Breast epithelium (tissue), 3 donors: ENCODE data around the gene TPRG1L.

Experiments used
- CTCF ChIP-seq, 3 donors: fragments of 450-650 bp; IDR thresholded peaks; one replicate each; pipeline ENCODE4 v1.5.1; 2016 to 2017; ENCODE audit warnings: antibody characterized with exemption in 3 of 3, mild to moderate bottlenecking in 3 of 3, moderate library complexity in 3 of 3
- POLR2A ChIP-seq: fragments of 450-650 bp; IDR thresholded peaks from one replicate; pipeline ENCODE4 v1.6.1; 2016; ENCODE audit warnings: antibody characterized with exemption, mild to moderate bottlenecking, moderate library complexity
- POLR2AphosphoS5 ChIP-seq, 3 donors: sonication (generic); formaldehyde crosslinking; IDR thresholded peaks; one replicate each; pipeline ENCODE4 v1.6.1; 2017; ENCODE audit warnings: antibody characterized with exemption in 3 of 3

DNA sequence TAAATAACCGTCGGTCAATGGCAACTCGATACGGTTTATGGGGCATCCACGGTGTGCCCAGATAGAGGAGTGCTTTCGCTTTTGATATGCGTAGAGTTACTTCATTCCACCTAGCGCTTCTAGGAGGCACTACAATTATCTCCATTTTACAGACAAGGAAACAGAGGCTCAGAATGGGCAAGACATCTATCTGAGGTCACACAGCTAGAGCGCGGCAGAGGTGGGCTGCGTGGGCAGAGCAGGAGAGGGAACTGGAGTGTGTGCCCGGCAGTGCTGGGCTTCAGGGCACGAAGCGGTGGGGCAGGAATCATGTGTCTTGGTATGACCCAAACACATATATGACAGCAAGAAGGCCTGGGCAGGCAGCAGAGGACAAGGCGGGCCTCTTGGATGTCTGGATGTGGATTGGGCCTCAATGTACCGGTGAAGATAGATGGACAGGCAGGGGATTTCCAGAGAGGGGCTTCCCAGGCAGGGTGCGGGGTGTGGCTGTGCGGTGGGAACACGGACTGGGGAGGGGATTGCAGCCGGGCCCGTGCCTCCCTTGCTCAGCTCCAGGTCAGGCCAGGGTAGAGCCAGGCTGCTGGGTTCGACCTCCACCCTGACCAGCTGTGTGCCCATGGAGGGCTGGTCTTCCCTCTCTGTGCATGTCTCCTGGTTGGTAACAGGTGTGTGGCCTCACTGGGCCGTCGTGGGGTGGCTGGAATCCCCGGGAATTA is 48.7 kb downstream of the TPRG1L start:
- TF ChIP-seq CTCF (IDR thresholded peaks at IDR 0.05) (no peak), POLR2AphosphoS5 (IDR thresholded peaks at IDR 0.05) (no peak), POLR2A (no peak)
